Skeletal muscle tissue (tissue), 5 donors: ENCODE data around the gene LSM12. TPM values are rescaled to one million over a fixed set of nuclear protein-coding genes. Genes with fewer than 3 reads are reported as not detected.

Experiments used
- H3K27ac ChIP-seq: one replicate; pipeline ENCODE4 v1.7.0; 2013; ENCODE audit warnings: mild to moderate bottlenecking, low read depth, low read length, inconsistent platforms
- H3K27me3 ChIP-seq, 3 donors: one replicate each; pipeline ENCODE4 v1.7.0; 2013; ENCODE audit warnings: low read length in 3 of 3; ENCODE audit not compliant: control insufficient read depth in 3 of 3, insufficient read depth in 3 of 3
- H3K36me3 ChIP-seq, 3 donors: one replicate each; pipeline ENCODE4 v1.7.0; 2013; ENCODE audit warnings: low read length in 3 of 3; ENCODE audit not compliant: control insufficient read depth in 3 of 3, insufficient read depth in 3 of 3
- H3K4me1 ChIP-seq, 3 donors: one replicate each; pipeline ENCODE4 v1.7.0; 2013; ENCODE audit warnings: low read length in 3 of 3, mild to moderate bottlenecking in 3 of 3; ENCODE audit not compliant: control insufficient read depth in 3 of 3, insufficient read depth in 3 of 3
- H3K4me3 ChIP-seq, 3 donors: one replicate each; pipeline ENCODE4 v1.7.0; 2013; ENCODE audit warnings: low read length in 3 of 3
- H3K9ac ChIP-seq, 3 donors: one replicate each; pipeline ENCODE4 v1.7.0; 2013; ENCODE audit warnings: low read length in 3 of 3, mild to moderate bottlenecking in 3 of 3, moderate library complexity in 2 of 3, low read depth in 1 of 3
- H3K9me3 ChIP-seq, 3 donors: one replicate each; pipeline ENCODE4 v1.7.0; 2013; ENCODE audit warnings: low read length in 3 of 3; ENCODE audit not compliant: control insufficient read depth in 3 of 3
- small RNA-seq: library from RNA; depleted of rRNA; stranded (forward); fragments of <200 nt; gene quantifications from one replicate; pipeline ENCODE3, GENCODE V24; 2014
- total RNA-seq: library from RNA; depleted of rRNA; stranded (reverse); fragments of >200 nt; gene quantifications from one replicate; pipeline ENCODE4 v1.2.3, GENCODE V29; 2014
- donor health status: Osteomylitis.

Gene LSM12
- total RNA-seq, 1 donor from 2014 or later, result 13.6 TPM

GRCh38 chr17:43992641-43993040, 73.8 kb downstream of the LSM12 start:
- Histone ChIP-seq H3K4me1 (peaks cover 3 to 12% (median 11%) of the 10 kb centered on the region in 3 donors), H3K9ac (no peak overlapping the region)

DNA sequence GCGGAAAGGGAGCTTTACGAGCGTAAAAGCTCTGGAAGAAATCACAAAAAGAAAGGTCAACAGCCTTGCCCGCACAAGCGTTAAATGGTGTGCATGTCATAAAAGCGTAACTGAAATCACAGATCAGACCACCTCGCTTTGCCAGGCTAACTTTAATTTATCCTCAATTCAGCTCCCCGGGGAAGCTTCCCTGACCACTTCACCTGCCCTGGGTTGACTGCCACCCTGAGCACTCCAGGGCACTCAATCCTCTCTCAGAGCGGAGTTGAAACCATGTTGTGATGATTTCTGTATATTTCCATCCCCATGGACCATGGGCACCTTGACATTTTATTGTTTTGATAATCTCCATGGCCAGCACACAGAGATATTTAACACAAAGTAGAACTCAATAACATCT, 78.2 kb downstream of the LSM12 start:
- no peaks in the 10 kb centered on the region for H3K36me3 ChIP-seq

More at GRCh38 chr17:43992641-43993040, 73.8 kb downstream of the LSM12 start:
- Histone ChIP-seq H3K4me3 (no peak overlapping the region), H3K9me3 (no peaks in the 10 kb centered on the region), H3K36me3 (no peaks in the 10 kb centered on the region), H3K27ac (no peak overlapping the region), H3K27me3 (peaks cover 14 to 23% (median 22%) of the 10 kb centered on the region in 3 donors)

GRCh38 chr17:43987131-43988021, 79.1 kb downstream of the LSM12 start:
- peaks cover 18 to 30% (median 24%) of the 10 kb centered on the region in 3 donors for H3K27me3 ChIP-seq
- H3K4me3 ChIP-seq, result no peak overlapping the region
- no peaks in the 10 kb centered on the region for H3K36me3 ChIP-seq
- no peak overlapping the region for H3K27ac ChIP-seq
- H3K9me3 ChIP-seq, result no peaks in the 10 kb centered on the region
- H3K9ac ChIP-seq, result no peak overlapping the region
- H3K4me1 ChIP-seq, result peaks cover 6 to 26% (median 25%) of the 10 kb centered on the region in 3 donors

More for the DNA sequence above, 78.2 kb downstream of the LSM12 start:
- no peak overlapping the region for H3K4me3 ChIP-seq
- no peaks in the 10 kb centered on the region for H3K9me3 ChIP-seq
- peaks cover 12 to 22% (median 15%) of the 10 kb centered on the region in 3 donors for H3K27me3 ChIP-seq
- peaks cover 6 to 26% (median 25%) of the 10 kb centered on the region in 3 donors for H3K4me1 ChIP-seq
- H3K27ac ChIP-seq, result no peak overlapping the region
- H3K9ac ChIP-seq, result no peak overlapping the region

DNA sequence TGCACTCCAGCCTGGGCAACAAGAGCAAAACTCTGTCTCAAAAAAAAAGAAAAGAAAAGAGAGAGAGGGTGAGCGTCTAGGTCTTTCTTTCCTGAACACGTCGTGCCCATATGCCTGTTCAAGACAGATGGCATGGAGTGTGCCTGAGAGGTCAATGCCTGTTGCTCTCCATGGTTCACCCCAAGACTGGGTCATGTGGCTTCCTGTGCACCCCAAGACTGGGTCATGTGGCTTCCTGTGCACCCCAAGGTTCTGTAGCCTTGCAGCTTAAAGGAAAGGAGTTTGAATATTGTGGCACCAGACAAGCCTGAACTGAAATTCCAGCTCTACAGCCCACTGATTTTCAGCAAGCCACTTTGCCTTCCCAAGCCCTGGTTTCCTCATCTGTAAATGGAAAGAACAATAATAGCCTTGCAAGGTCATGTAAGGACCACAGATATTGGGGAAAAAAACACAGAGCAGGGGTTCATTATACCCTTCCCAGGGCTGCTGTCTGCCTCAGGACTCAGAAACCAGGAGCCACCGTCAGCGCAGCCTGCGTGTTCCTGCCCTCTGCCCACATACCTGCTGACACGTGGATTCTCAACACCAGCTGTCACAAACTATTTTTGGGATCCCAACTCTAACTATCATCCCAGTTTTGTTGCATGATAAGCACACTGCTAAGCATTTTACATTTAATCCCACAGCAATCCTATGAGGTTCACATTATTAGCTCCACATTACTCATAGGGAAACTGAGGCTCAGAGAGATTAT, 80.1 kb downstream of the LSM12 start:
- no peaks in the 10 kb centered on the region for H3K9me3 ChIP-seq
- H3K27me3 ChIP-seq, result peaks cover 21 to 36% (median 29%) of the 10 kb centered on the region in 3 donors
- no peaks in the 10 kb centered on the region for H3K36me3 ChIP-seq
- no peak overlapping the region for H3K27ac ChIP-seq
- peaks cover 6 to 26% (median 25%) of the 10 kb centered on the region in 3 donors for H3K4me1 ChIP-seq
- peak overlapping the region in 1 of 3 donors; percentile 33 for H3K9ac ChIP-seq
- peak overlapping the region in 1 of 3 donors; percentile 45 for H3K4me3 ChIP-seq

GRCh38 chr17:43984521-43984920, 82.0 kb downstream of the LSM12 start:
- Histone ChIP-seq H3K27me3 (peaks cover 21 to 39% (median 29%) of the 10 kb centered on the region in 3 donors), H3K36me3 (no peaks in the 10 kb centered on the region), H3K4me3 (peak overlapping the region in 1 of 3 donors; percentile 10), H3K4me1 (peaks cover 6 to 26% (median 25%) of the 10 kb centered on the region in 3 donors), H3K9ac (peak overlapping the region in 1 of 3 donors; percentile 70), H3K27ac (no peak overlapping the region), H3K9me3 (no peaks in the 10 kb centered on the region)

Small RNA genes within 50 kb of the gene (small RNA-seq; reads per million reads assigned to genes)
- not detected for gene RF00012

Other genes with a start within 250 kb of the LSM12 start
- 4.2 TPM for gene MPP3, start 233.5 kb downstream of the LSM12 start, total RNA-seq
- gene CD300LG, start 219.5 kb downstream of the LSM12 start, total RNA-seq, result 1.6 TPM
- gene MPP2, start 159.1 kb downstream of the LSM12 start, total RNA-seq, result 1.0 TPM
- gene PPY, start 124.2 kb downstream of the LSM12 start, total RNA-seq, result not detected
- gene PYY, start 112.7 kb downstream of the LSM12 start, total RNA-seq, result not detected
- under 0.01 TPM for gene NAGS, start 62.0 kb downstream of the LSM12 start, total RNA-seq
- 67.3 TPM for gene TMEM101, start 51.7 kb downstream of the LSM12 start, total RNA-seq
- gene G6PC3, start 4.1 kb upstream of the LSM12 start, total RNA-seq, result 13.0 TPM
- gene HDAC5, start 57.0 kb upstream of the LSM12 start, total RNA-seq, result 44.4 TPM
- gene HROB, start 75.3 kb upstream of the LSM12 start, total RNA-seq, result 1.0 TPM
- gene ASB16, start 104.0 kb upstream of the LSM12 start, total RNA-seq, result 4.7 TPM
- 24.0 TPM for gene TMUB2, start 120.3 kb upstream of the LSM12 start, total RNA-seq
- gene ATXN7L3, start 133.2 kb upstream of the LSM12 start, total RNA-seq, result 21.4 TPM
- gene UBTF, start 153.0 kb upstream of the LSM12 start, total RNA-seq, result 51.7 TPM
- gene SLC4A1, start 201.5 kb upstream of the LSM12 start, total RNA-seq, result 47.0 TPM
- 6.8 TPM for gene RUNDC3A, start 241.9 kb upstream of the LSM12 start, total RNA-seq